SU-DHL-6 (cell line): ENCODE data around the gene MTX3.

Source experiments
- H2AFZ ChIP-seq: fragments of 200-600 bp; sonication (generic); 2 replicates; pipeline ENCODE4 v1.6.1; 2014; ENCODE audit warnings: low read depth, mild to moderate bottlenecking, moderate library complexity, mixed read lengths, antibody characterized with exemption, low read length; ENCODE audit not compliant: severe bottlenecking
- H3F3A ChIP-seq: fragments of 200-600 bp; shearing (Covaris generic); 2 replicates; pipeline ENCODE4 v1.6.0; 2016; ENCODE audit warnings: antibody characterized with exemption, mild to moderate bottlenecking; ENCODE audit not compliant: insufficient read depth
- H3K27ac ChIP-seq: fragments of 200-600 bp; sonication (generic); 2 replicates; pipeline ENCODE4 v1.5.1; 2016; ENCODE audit warnings: low read depth, mild to moderate bottlenecking, low read length, moderate library complexity, mixed read lengths
- H3K27me3 ChIP-seq: fragments of 200-600 bp; sonication (generic), shearing (Covaris generic); 2 replicates; pipeline ENCODE4 v1.6.0; 2014; ENCODE audit warnings: mild to moderate bottlenecking, low read length
- H3K36me3 ChIP-seq: fragments of 200-600 bp; sonication (generic); 2 replicates; pipeline ENCODE4 v1.6.1; 2014; ENCODE audit warnings: mild to moderate bottlenecking, low read length, mixed read lengths
- H3K4me2 ChIP-seq: fragments of 300-600, 200-600 bp; shearing (Covaris generic), sonication (generic); 2 replicates; pipeline ENCODE4 v1.6.0; 2014; ENCODE audit warnings: low read length, low read depth, mild to moderate bottlenecking; ENCODE audit not compliant: poor library complexity, severe bottlenecking
- H3K4me3 ChIP-seq: fragments of 200-600 bp; sonication (generic); 2 replicates; pipeline ENCODE4 v1.5.1; 2014; ENCODE audit warnings: antibody characterized with exemption, low read length, mild to moderate bottlenecking, mixed read lengths; ENCODE audit not compliant: insufficient read depth, poor library complexity, severe bottlenecking
- H3K79me2 ChIP-seq: fragments of 200-600 bp; sonication (generic); 2 replicates; pipeline ENCODE4 v1.6.1; 2014; ENCODE audit warnings: mild to moderate bottlenecking, low read length, moderate library complexity; ENCODE audit not compliant: insufficient read depth
- H3K9ac ChIP-seq: fragments of 200-600 bp; sonication (generic); 2 replicates; pipeline ENCODE4 v1.7.0; 2014; ENCODE audit warnings: mild to moderate bottlenecking, low read length
- H3K9me2 ChIP-seq: fragments of 200-600 bp; sonication (generic); replicated peaks from 2 replicates; pipeline ENCODE4 v1.6.1; 2014; ENCODE audit warnings: low read length; ENCODE audit not compliant: insufficient read depth
- H3K9me3 ChIP-seq: fragments of 200-600 bp; sonication (generic); 2 replicates; pipeline ENCODE4 v1.6.1; 2014; ENCODE audit warnings: low read length, mixed read lengths; ENCODE audit not compliant: insufficient read depth
- H4K20me1 ChIP-seq: fragments of 200-600 bp; sonication (generic); 2 replicates; pipeline ENCODE4 v1.6.1; 2014; ENCODE audit warnings: low read depth, mild to moderate bottlenecking, antibody characterized with exemption, low read length, moderate library complexity, mixed read lengths
- CTCF ChIP-seq: fragments of 200-600 bp; sonication (generic); IDR thresholded peaks from one replicate; pipeline ENCODE4 v1.5.1; 2017; ENCODE audit warnings: antibody characterized with exemption, mild to moderate bottlenecking, low read length, moderate library complexity; ENCODE audit not compliant: insufficient read depth, poor library complexity, severe bottlenecking
- EZH2phosphoT487 ChIP-seq: fragments of 200-600 bp; sonication (generic), shearing (Covaris generic); conservative IDR thresholded peaks from 2 replicates; pipeline ENCODE4 v1.6.1; 2018; ENCODE audit warnings: mild to moderate bottlenecking, antibody characterized with exemption, low read length, moderate library complexity, mixed read lengths

MTX3 gene

GRCh38 chr5:79986260-79986659 is 4.8 kb downstream of the MTX3 start:
- Histone ChIP-seq H3K9ac (no peak overlapping the region), H3K4me2 (no peak overlapping the region), H3K9me3 (no peaks in the 10 kb centered on the region), H3K79me2 (peaks cover 17% of the 10 kb centered on the region; the same call in 1 of the 2 replicates), H3F3A (peaks cover 31% of the 10 kb centered on the region; the same call in 1 of the 2 replicates), H3K9me2 (no peaks in the 10 kb centered on the region), H4K20me1 (no peaks in the 10 kb centered on the region), H3K4me3 (no peak overlapping the region), H3K27me3 (no peaks in the 10 kb centered on the region), H3K36me3 (peaks cover 28% of the 10 kb centered on the region; the same call in 1 of the 2 replicates), H3K27ac (no peak overlapping the region), H2AFZ (no peak overlapping the region)
- TF ChIP-seq CTCF (no peak), EZH2phosphoT487 (no peak)

- Histone ChIP-seq H3F3A (peaks cover 31% of the 10 kb centered on the region; the same call in 1 of the 2 replicates), H3K4me2 (no peak overlapping the region), H4K20me1 (no peaks in the 10 kb centered on the region), H3K9me2 (no peaks in the 10 kb centered on the region), H3K9me3 (no peaks in the 10 kb centered on the region), H3K27me3 (no peaks in the 10 kb centered on the region), H3K36me3 (peaks cover 32% of the 10 kb centered on the region; the same call in 1 of the 2 replicates), H3K27ac (no peak overlapping the region), H2AFZ (no peak overlapping the region), H3K79me2 (peaks cover 11% of the 10 kb centered on the region; the same call in 1 of the 2 replicates), H3K9ac (no peak overlapping the region), H3K4me3 (no peak overlapping the region)
- TF ChIP-seq EZH2phosphoT487, result no peak
Measured at GRCh38 chr5:79985288-79985687, 5.8 kb downstream of the MTX3 start.

- H3K27ac ChIP-seq, result no peak overlapping the region
- no peak overlapping the region for H3K9ac ChIP-seq
- peaks cover 35% of the 10 kb centered on the region for H3F3A ChIP-seq
- no peak overlapping the region for H2AFZ ChIP-seq
- TF ChIP-seq CTCF, result no peak
- TF ChIP-seq EZH2phosphoT487, result no peak
- no peaks in the 10 kb centered on the region for H4K20me1 ChIP-seq
- H3K4me3 ChIP-seq, result no peak overlapping the region
- no peaks in the 10 kb centered on the region for H3K9me3 ChIP-seq
- H3K79me2 ChIP-seq, result peaks cover 4% of the 10 kb centered on the region; the same call in 1 of the 2 replicates
- peaks cover 36% of the 10 kb centered on the region; the same call in 1 of the 2 replicates for H3K36me3 ChIP-seq
- H3K27me3 ChIP-seq, result no peaks in the 10 kb centered on the region
- H3K9me2 ChIP-seq, result no peaks in the 10 kb centered on the region
- H3K4me2 ChIP-seq, result no peak overlapping the region
Measured at GRCh38 chr5:79984363-79984762, 6.7 kb downstream of the MTX3 start.

GRCh38 chr5:79983618-79984017 is 7.4 kb downstream of the MTX3 start:
- no peak overlapping the region for H3K4me2 ChIP-seq
- no peaks in the 10 kb centered on the region for H3K27me3 ChIP-seq
- no peak for TF ChIP-seq EZH2phosphoT487
- no peak for TF ChIP-seq CTCF
- H4K20me1 ChIP-seq, result no peaks in the 10 kb centered on the region
- H2AFZ ChIP-seq, result no peak overlapping the region
- H3K9me2 ChIP-seq, result no peaks in the 10 kb centered on the region
- no peak overlapping the region for H3K9ac ChIP-seq
- H3K27ac ChIP-seq, result peak overlapping the region; percentile 90; the same call in 1 of the 2 replicates
- no peak overlapping the region for H3K4me3 ChIP-seq
- H3K36me3 ChIP-seq, result peaks cover 36% of the 10 kb centered on the region; the same call in 1 of the 2 replicates
- H3K9me3 ChIP-seq, result no peaks in the 10 kb centered on the region
- H3K79me2 ChIP-seq, result no peaks in the 10 kb centered on the region
- H3F3A ChIP-seq, result peaks cover 38% of the 10 kb centered on the region
